MM.1S (cell line): ENCODE results near the gene RAD23B.

Experiments used
- DNase-seq: peaks from one replicate; pipeline ENCODE4 v3.0.0-alpha.2; 2015
- H2AFZ ChIP-seq: fragments of 300-600 bp; sonication (generic); 2 replicates; pipeline ENCODE4 v1.6.0; 2016; ENCODE audit warnings: antibody characterized with exemption, low read length
- H3F3A ChIP-seq: fragments of 300-600 bp; sonication (generic); 2 replicates; pipeline ENCODE4 v1.6.1; 2016; ENCODE audit warnings: mild to moderate bottlenecking, antibody characterized with exemption, low read length, moderate library complexity, mixed read lengths; ENCODE audit not compliant: insufficient read depth
- H3K27ac ChIP-seq: fragments of 300-600 bp; sonication (generic); 2 replicates; pipeline ENCODE4 v1.5.1; 2016; ENCODE audit warnings: mild to moderate bottlenecking, low read length
- H3K27me3 ChIP-seq: fragments of 300-600 bp; sonication (generic); replicated peaks from 2 replicates; pipeline ENCODE4 v1.6.0; 2016; ENCODE audit warnings: low read length; ENCODE audit not compliant: insufficient read depth
- H3K36me3 ChIP-seq: fragments of 300-600 bp; sonication (generic); replicated peaks from 2 replicates; pipeline ENCODE4 v1.6.1; 2016; ENCODE audit warnings: mild to moderate bottlenecking, low read length, mixed read lengths; ENCODE audit not compliant: insufficient read depth
- H3K4me1 ChIP-seq: fragments of 300-600 bp; sonication (generic); 2 replicates; pipeline ENCODE4 v1.6.1; 2016; ENCODE audit warnings: low read length, mixed read lengths
- H3K4me2 ChIP-seq: fragments of 300-600 bp; sonication (generic); 2 replicates; pipeline ENCODE4 v1.6.0; 2016; ENCODE audit warnings: low read depth, low read length
- H3K4me3 ChIP-seq: fragments of 300-600 bp; sonication (generic); 2 replicates; pipeline ENCODE4 v1.5.1; 2016; ENCODE audit warnings: low read length, mixed read lengths
- H3K79me2 ChIP-seq: fragments of 300-600 bp; sonication (generic); 2 replicates; pipeline ENCODE4 v1.6.1; 2016; ENCODE audit warnings: mixed run types, low read length, mixed read lengths
- H3K9ac ChIP-seq: fragments of 300-600 bp; sonication (generic); 2 replicates; pipeline ENCODE4 v1.6.1; 2016; ENCODE audit warnings: low read length, mixed read lengths
- H3K9me2 ChIP-seq: fragments of 300-600 bp; sonication (generic); replicated peaks from 2 replicates; pipeline ENCODE4 v1.6.1; 2016; ENCODE audit warnings: mild to moderate bottlenecking, low read length, mixed read lengths; ENCODE audit not compliant: insufficient read depth
- H3K9me3 ChIP-seq: fragments of 300-600 bp; sonication (generic); replicated peaks from 2 replicates; pipeline ENCODE4 v1.6.1; 2016; ENCODE audit warnings: mild to moderate bottlenecking, low read length, mixed read lengths; ENCODE audit not compliant: insufficient read depth
- H4K20me1 ChIP-seq: fragments of 300-600 bp; sonication (generic); 2 replicates; pipeline ENCODE4 v1.6.1; 2016; ENCODE audit warnings: mild to moderate bottlenecking, low read length, moderate library complexity, mixed read lengths; ENCODE audit not compliant: insufficient read depth
- EZH2 ChIP-seq: fragments of 300-600 bp; sonication (generic); optimal IDR thresholded peaks from 2 replicates; pipeline ENCODE3; 2017; ENCODE audit warnings: low read depth, mild to moderate bottlenecking, antibody characterized with exemption, low read length, mixed read lengths
- EZH2phosphoT487 ChIP-seq: fragments of 300-600 bp; sonication (generic); IDR thresholded peaks from 2 replicates; pipeline ENCODE4 v1.6.1; 2018; ENCODE audit warnings: antibody characterized with exemption, low read length
- TF ChIP-seq, protein P1 (sequence below): fragments of 300-600 bp; sonication (generic); IDR thresholded peaks from 2 replicates; pipeline ENCODE4 v1.5.1; 2016; ENCODE audit warnings: antibody characterized with exemption, low read length, mixed read lengths

The RAD23B gene

DNA sequence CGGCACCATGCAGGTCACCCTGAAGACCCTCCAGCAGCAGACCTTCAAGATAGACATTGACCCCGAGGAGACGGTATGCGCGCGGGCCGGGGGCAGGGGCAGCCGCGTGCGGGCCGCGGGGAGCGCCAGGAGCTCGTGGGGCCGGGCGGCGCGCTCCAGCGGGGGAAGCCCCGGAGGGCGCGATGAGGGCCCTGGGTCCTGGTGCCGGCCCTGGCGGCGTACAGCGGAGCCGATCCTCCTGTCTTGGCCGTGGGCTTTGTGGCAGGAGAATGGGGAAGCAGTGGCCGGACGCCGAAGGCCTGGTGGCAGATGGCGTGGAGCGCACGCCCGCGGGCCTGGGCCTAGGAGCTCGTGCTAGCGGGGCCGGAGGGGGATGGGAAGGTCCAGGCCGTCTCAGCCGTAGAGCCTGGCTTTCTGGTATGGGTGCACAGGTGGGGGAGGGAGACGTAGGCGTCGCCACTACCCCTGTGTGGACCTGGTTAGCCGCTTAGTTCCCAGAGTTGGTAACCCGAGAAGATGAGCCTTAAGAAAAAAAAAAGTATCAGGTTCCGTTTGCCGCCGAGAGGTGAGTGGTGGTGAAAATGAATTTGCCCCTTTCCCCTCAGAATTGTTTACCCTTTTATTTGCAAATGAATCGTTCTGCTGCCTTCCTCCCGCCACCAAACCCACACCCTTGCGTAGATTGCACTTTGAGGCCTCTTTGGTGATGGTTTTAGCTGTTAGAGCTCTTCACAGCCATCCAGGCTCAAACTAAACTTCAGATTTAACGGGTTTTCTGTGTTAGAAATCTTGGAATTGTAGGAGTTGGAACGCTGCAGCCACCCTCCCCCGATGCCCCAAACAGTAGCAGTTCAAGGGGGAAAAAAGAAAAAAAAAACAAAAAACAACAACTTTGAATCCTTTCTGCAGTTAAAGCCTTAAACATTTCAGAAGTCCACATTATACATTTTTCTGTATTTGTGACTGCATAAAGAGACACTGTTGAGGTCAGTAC, 841 bp downstream of the RAD23B start:
- Histone ChIP-seq H3F3A (peaks cover 16% of the 10 kb centered on the region), H3K79me2 (peaks cover 59% of the 10 kb centered on the region), H3K9ac (peak overlapping the region; percentile 98), H3K27me3 (no peaks in the 10 kb centered on the region), H3K9me2 (no peaks in the 10 kb centered on the region), H2AFZ (no peak overlapping the region), H3K4me2 (peak overlapping the region; percentile 94), H3K36me3 (no peaks in the 10 kb centered on the region), H3K4me3 (peak overlapping the region; percentile 93), H3K27ac (peak overlapping the region; percentile 83), H4K20me1 (peaks cover 40% of the 10 kb centered on the region), H3K9me3 (no peaks in the 10 kb centered on the region), H3K4me1 (peaks cover 16% of the 10 kb centered on the region)
- TF ChIP-seq EZH2 (no peak), EZH2phosphoT487 (no peak)
- TF ChIP-seq, protein P1, sequence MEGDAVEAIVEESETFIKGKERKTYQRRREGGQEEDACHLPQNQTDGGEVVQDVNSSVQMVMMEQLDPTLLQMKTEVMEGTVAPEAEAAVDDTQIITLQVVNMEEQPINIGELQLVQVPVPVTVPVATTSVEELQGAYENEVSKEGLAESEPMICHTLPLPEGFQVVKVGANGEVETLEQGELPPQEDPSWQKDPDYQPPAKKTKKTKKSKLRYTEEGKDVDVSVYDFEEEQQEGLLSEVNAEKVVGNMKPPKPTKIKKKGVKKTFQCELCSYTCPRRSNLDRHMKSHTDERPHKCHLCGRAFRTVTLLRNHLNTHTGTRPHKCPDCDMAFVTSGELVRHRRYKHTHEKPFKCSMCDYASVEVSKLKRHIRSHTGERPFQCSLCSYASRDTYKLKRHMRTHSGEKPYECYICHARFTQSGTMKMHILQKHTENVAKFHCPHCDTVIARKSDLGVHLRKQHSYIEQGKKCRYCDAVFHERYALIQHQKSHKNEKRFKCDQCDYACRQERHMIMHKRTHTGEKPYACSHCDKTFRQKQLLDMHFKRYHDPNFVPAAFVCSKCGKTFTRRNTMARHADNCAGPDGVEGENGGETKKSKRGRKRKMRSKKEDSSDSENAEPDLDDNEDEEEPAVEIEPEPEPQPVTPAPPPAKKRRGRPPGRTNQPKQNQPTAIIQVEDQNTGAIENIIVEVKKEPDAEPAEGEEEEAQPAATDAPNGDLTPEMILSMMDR, result no peak
- DNase-seq, result peak; percentile 86

DNA sequence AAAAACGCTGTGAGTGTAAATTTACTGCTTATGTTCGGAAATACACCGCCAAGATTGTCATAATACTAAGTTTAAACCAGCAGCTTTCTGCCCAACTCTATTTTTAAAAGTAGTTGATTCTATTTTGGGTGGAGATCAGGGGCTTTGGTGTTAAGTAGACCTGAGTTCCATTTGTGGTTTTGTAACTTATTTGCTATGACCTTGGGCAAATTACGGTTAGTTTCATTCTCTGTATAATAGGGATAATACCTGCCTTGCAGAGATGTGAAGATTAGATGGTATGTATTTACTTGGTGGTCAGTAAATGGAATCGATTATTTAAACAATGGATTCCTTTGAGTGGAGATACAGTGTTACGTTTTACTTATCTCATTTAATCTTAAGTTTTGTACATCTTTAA, 1.6 kb downstream of the RAD23B start:
- no peaks in the 10 kb centered on the region for H3K9me2 ChIP-seq
- H3K27ac ChIP-seq, result peak overlapping the region; percentile 83
- peak overlapping the region; percentile 93 for H3K4me3 ChIP-seq
- peaks cover 47% of the 10 kb centered on the region for H4K20me1 ChIP-seq
- no peak for TF ChIP-seq EZH2
- no peak for TF ChIP-seq EZH2phosphoT487
- TF ChIP-seq, protein P1, result no peak
- peaks cover 66% of the 10 kb centered on the region for H3K79me2 ChIP-seq
- no peaks in the 10 kb centered on the region for H3K27me3 ChIP-seq
- peak overlapping the region; percentile 98 for H3K9ac ChIP-seq
- no peaks in the 10 kb centered on the region for H3K36me3 ChIP-seq
- peak; percentile 68 for DNase-seq
- H3K4me1 ChIP-seq, result peaks cover 16% of the 10 kb centered on the region
- H3K4me2 ChIP-seq, result peak overlapping the region; percentile 94
- no peaks in the 10 kb centered on the region for H3K9me3 ChIP-seq
- peaks cover 16% of the 10 kb centered on the region for H3F3A ChIP-seq
- no peak overlapping the region for H2AFZ ChIP-seq

DNA sequence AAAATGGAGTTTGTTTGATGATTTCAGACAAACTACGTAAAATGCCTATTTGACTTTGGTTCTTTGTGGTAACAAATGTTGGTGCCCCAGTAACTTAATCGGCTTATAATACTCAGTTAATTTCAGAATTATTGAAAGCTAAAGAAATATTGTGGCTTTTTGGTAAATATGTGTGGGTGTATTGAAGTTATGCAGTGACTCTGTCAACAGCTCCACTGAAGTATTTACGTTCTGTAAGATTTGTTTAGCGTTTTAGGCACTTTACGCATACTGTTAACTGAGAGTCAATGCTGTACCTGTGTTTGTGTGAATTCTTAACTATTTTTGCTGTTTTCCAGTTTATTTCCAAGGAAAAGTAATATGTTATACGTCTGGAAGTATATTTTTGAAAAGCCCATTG, 2.2 kb downstream of the RAD23B start:
- TF ChIP-seq, protein P1, result no peak
- no peak for TF ChIP-seq EZH2phosphoT487
- TF ChIP-seq EZH2, result no peak
- peak overlapping the region; percentile 94 for H3K4me2 ChIP-seq
- H3K27me3 ChIP-seq, result no peaks in the 10 kb centered on the region
- DNase-seq, result no peak
- peak overlapping the region; percentile 83; the same call in 1 of the 2 replicates for H3K27ac ChIP-seq
- no peaks in the 10 kb centered on the region for H3K9me2 ChIP-seq
- H2AFZ ChIP-seq, result no peak overlapping the region
- H3K36me3 ChIP-seq, result no peaks in the 10 kb centered on the region
- peaks cover 73% of the 10 kb centered on the region for H3K79me2 ChIP-seq
- peaks cover 54% of the 10 kb centered on the region for H4K20me1 ChIP-seq
- H3F3A ChIP-seq, result peaks cover 16% of the 10 kb centered on the region
- peaks cover 16% of the 10 kb centered on the region for H3K4me1 ChIP-seq
- peak overlapping the region; percentile 98; the same call in 1 of the 2 replicates for H3K9ac ChIP-seq
- H3K4me3 ChIP-seq, result peak overlapping the region; percentile 93
- no peaks in the 10 kb centered on the region for H3K9me3 ChIP-seq
